NT2/D1 (cell line): ENCODE results near the gene MICAL2.

Source experiments
- YY1 ChIP-seq: IDR thresholded peaks from 2 replicates; pipeline ENCODE4 v1.6.1; 2011; ENCODE audit not compliant: insufficient read length, insufficient read depth
- ZNF274 ChIP-seq: IDR thresholded peaks from 2 replicates; pipeline ENCODE4 v1.6.1; 2011; ENCODE audit warnings: mild to moderate bottlenecking, low read depth, low read length

GRCh38 chr11:12247543-12248254, 137.3 kb downstream of the MICAL2 start:
- TF ChIP-seq YY1 (no peak), ZNF274 (no peak)
